HG03469 (cell line): Measurements from ENCODE around the gene IKBKE.

ENCODE experiments used
- ATAC-seq: cut with Tn5 transposase; IDR thresholded peaks from one replicate; pipeline ENCODE4 v1.9.1; 2021; ENCODE audit warnings: mild to moderate bottlenecking, moderate library complexity, moderate number of reproducible peaks; ENCODE audit not compliant: unreplicated experiment

IKBKE gene

GRCh38 chr1:206538086-206538770 is 68.0 kb downstream of the IKBKE start:
- no peak for ATAC-seq

GRCh38 chr1:206538901-206539640 is 68.8 kb downstream of the IKBKE start:
- ATAC-seq = no peak

- ATAC-seq = no peak
Measured at GRCh38 chr1:206540044-206540780, 69.9 kb downstream of the IKBKE start.

GRCh38 chr1:206541236-206541833 is 71.1 kb downstream of the IKBKE start:
- no peak for ATAC-seq

GRCh38 chr1:206544562-206545257 is 74.4 kb downstream of the IKBKE start:
- ATAC-seq = no peak

- ATAC-seq = no peak
Measured at GRCh38 chr1:206545351-206545750, 75.1 kb downstream of the IKBKE start.
